ENCODE results near the gene DLGAP1.

DNA sequence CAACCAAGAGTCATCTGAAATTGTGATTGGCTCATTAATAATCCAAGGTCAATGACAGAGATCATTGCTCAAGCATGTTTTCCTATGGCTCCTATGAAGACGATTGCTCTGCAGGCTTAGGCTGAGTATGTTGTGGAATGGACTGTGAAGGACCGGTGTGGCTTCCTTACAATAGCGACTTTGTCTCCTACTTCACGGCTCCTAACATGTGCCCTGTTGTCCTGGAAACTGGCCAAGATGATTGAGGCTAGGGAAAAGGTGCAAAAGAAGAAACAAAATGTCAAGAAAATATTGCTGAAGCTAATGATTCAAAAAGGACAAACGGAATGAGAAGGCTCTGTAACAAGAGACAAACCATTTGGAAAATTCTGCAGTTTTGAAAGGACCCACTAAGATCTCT, 24.3 kb downstream of the DLGAP1 start:
- TF ChIP-seq CTCF (IDR thresholded peaks at IDR 0.05 in 2 of 3, conservative IDR thresholded peaks at IDR 0.05 in 1 of 3; ENCODE audit: borderline replicate concordance in 1 of 3, insufficient read depth in 1 of 3, low read depth in 2 of 3, low read length in 2 of 3), result no peak
- no peak for TF ChIP-seq JUND (IDR thresholded peaks at IDR 0.05)
- no peak for TF ChIP-seq EZH2phosphoT487 (IDR thresholded peaks at IDR 0.05; ENCODE audit: borderline replicate concordance)
- TF ChIP-seq POLR2A (IDR thresholded peaks at IDR 0.05; ENCODE audit: borderline replicate concordance, extremely low read depth, insufficient read depth, insufficient read length), result no peak
- no peak for TF ChIP-seq ZNF274 (IDR thresholded peaks at IDR 0.05; ENCODE audit: low read depth, low read length)
- no peak for TF ChIP-seq POLR2AphosphoS5 (IDR thresholded peaks at IDR 0.05; ENCODE audit: low read depth, low read length)
- TF ChIP-seq SRF (IDR thresholded peaks at IDR 0.05; ENCODE audit: low read depth), result no peak
- TF ChIP-seq TCF7L2 (IDR thresholded peaks at IDR 0.05; ENCODE audit: borderline replicate concordance, extremely low read depth, insufficient read depth, insufficient read length), result no peak

Data from HCT116 (cell line).